HCT116 (cell line): ENCODE results near the gene SAP30L.

Source experiments
- ELF1 ChIP-seq: IDR thresholded peaks from 2 replicates; pipeline ENCODE4 v1.6.1; 2012; ENCODE audit warnings: low read depth, borderline replicate concordance
- EZH2 ChIP-seq: fragments of 200-600 bp; sonication (generic); IDR thresholded peaks from 2 replicates; pipeline ENCODE4 v1.6.1; 2017; ENCODE audit warnings: antibody characterized with exemption, mixed run types
- JUND ChIP-seq: IDR thresholded peaks from 2 replicates; pipeline ENCODE4 v1.6.1; 2012
- POLR2A ChIP-seq: IDR thresholded peaks from 2 replicates; pipeline ENCODE4 v1.7.0; 2011; ENCODE audit warnings: borderline replicate concordance; ENCODE audit not compliant: insufficient read depth, insufficient read length; ENCODE audit errors: extremely low read depth
- POLR2AphosphoS5 ChIP-seq: IDR thresholded peaks from 2 replicates; pipeline ENCODE4 v1.6.1; 2011; ENCODE audit warnings: mild to moderate bottlenecking, low read depth, low read length, moderate library complexity
- RAD21 ChIP-seq: IDR thresholded peaks from 2 replicates; pipeline ENCODE4 v1.6.1; 2012; ENCODE audit warnings: low read depth, mild to moderate bottlenecking
- SRF ChIP-seq: IDR thresholded peaks from 2 replicates; pipeline ENCODE4 v1.6.1; 2012; ENCODE audit warnings: low read depth
- TCF7L2 ChIP-seq: IDR thresholded peaks from 2 replicates; pipeline ENCODE4 v1.7.0; 2011; ENCODE audit warnings: borderline replicate concordance, inconsistent platforms; ENCODE audit not compliant: insufficient read depth, insufficient read length; ENCODE audit errors: extremely low read depth
- ZFX ChIP-seq: fragments of 450-650 bp; IDR thresholded peaks from 2 replicates; pipeline ENCODE4 v1.6.1; 2017
- TF ChIP-seq, protein P1 (sequence below), 3 experiments: fragments of 200-600 bp in 1 of 3; sonication (generic) in 1 of 3; IDR thresholded peaks in 2 of 3; conservative IDR thresholded peaks in 1 of 3; 2 replicates each; pipeline ENCODE4 v1.5.1; 2012 to 2017; ENCODE audit warnings: low read depth in 2 of 3, low read length in 2 of 3, antibody characterized with exemption in 1 of 3, borderline replicate concordance in 1 of 3, control low read depth in 1 of 3, mild to moderate bottlenecking in 1 of 3, mixed read lengths in 1 of 3, mixed run types in 1 of 3, moderate library complexity in 1 of 3; ENCODE audit not compliant: insufficient read depth in 1 of 3
- TF ChIP-seq, protein P2 (sequence below): IDR thresholded peaks from 2 replicates; pipeline ENCODE4 v1.6.1; 2012; ENCODE audit warnings: low read depth
- TF ChIP-seq, protein P3 (sequence below): IDR thresholded peaks from 2 replicates; pipeline ENCODE4 v1.6.1; 2012

DNA sequence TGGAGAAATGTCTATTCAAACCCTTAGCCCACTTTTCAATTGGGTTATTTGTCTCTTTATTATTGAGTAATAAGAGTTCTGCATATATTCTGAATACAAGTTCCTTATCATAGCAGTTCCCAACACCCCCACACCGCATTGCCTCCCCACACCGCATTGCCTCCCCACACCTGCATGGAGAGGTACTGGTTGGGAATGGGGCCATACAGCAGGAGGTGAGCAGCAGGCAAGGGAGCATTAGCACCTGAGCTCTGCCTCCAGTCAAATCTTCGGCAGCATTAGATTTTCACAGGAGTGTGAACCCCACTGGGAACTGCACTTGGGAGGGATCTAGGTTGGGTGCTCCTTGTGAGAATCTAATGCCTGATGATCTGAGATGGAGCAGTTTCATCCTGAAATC, 10.6 kb upstream of the SAP30L start:
- TF ChIP-seq, protein P1, sequence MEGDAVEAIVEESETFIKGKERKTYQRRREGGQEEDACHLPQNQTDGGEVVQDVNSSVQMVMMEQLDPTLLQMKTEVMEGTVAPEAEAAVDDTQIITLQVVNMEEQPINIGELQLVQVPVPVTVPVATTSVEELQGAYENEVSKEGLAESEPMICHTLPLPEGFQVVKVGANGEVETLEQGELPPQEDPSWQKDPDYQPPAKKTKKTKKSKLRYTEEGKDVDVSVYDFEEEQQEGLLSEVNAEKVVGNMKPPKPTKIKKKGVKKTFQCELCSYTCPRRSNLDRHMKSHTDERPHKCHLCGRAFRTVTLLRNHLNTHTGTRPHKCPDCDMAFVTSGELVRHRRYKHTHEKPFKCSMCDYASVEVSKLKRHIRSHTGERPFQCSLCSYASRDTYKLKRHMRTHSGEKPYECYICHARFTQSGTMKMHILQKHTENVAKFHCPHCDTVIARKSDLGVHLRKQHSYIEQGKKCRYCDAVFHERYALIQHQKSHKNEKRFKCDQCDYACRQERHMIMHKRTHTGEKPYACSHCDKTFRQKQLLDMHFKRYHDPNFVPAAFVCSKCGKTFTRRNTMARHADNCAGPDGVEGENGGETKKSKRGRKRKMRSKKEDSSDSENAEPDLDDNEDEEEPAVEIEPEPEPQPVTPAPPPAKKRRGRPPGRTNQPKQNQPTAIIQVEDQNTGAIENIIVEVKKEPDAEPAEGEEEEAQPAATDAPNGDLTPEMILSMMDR (IDR thresholded peaks at IDR 0.05 in 2 of 3, conservative IDR thresholded peaks at IDR 0.05 in 1 of 3; ENCODE audit: borderline replicate concordance in 1 of 3, insufficient read depth in 1 of 3, low read depth in 2 of 3, low read length in 2 of 3), result no peak
- TF ChIP-seq JUND (no peak), POLR2A (no peak), ZFX (no peak), POLR2AphosphoS5 (no peak), EZH2 (no peak), RAD21 (no peak), TCF7L2 (no peak), ELF1 (no peak), SRF (no peak)
- TF ChIP-seq, protein P2, sequence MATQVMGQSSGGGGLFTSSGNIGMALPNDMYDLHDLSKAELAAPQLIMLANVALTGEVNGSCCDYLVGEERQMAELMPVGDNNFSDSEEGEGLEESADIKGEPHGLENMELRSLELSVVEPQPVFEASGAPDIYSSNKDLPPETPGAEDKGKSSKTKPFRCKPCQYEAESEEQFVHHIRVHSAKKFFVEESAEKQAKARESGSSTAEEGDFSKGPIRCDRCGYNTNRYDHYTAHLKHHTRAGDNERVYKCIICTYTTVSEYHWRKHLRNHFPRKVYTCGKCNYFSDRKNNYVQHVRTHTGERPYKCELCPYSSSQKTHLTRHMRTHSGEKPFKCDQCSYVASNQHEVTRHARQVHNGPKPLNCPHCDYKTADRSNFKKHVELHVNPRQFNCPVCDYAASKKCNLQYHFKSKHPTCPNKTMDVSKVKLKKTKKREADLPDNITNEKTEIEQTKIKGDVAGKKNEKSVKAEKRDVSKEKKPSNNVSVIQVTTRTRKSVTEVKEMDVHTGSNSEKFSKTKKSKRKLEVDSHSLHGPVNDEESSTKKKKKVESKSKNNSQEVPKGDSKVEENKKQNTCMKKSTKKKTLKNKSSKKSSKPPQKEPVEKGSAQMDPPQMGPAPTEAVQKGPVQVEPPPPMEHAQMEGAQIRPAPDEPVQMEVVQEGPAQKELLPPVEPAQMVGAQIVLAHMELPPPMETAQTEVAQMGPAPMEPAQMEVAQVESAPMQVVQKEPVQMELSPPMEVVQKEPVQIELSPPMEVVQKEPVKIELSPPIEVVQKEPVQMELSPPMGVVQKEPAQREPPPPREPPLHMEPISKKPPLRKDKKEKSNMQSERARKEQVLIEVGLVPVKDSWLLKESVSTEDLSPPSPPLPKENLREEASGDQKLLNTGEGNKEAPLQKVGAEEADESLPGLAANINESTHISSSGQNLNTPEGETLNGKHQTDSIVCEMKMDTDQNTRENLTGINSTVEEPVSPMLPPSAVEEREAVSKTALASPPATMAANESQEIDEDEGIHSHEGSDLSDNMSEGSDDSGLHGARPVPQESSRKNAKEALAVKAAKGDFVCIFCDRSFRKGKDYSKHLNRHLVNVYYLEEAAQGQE, result no peak
- TF ChIP-seq, protein P3, sequence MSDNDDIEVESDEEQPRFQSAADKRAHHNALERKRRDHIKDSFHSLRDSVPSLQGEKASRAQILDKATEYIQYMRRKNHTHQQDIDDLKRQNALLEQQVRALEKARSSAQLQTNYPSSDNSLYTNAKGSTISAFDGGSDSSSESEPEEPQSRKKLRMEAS, result no peak
